Heart left ventricle (tissue), 16 donors: ENCODE measurements around the gene CCNY. TPM values are rescaled to one million over a fixed set of nuclear protein-coding genes. Genes with fewer than 3 reads are reported as not detected.

Experiments used
- ATAC-seq, 4 donors: fragments of 200-7000 bp; cut with Tn5 transposase; one replicate each; pipeline ENCODE4 v1.9.1; 2020 to 2022; ENCODE audit warnings: moderate library complexity in 4 of 4, mild to moderate bottlenecking in 3 of 4, moderate number of reproducible peaks in 1 of 4
- DNase-seq, 5 donors: peaks; one replicate each; pipeline ENCODE4 v3.0.0-alpha.2; 2020
- H3K27ac ChIP-seq, 12 donors: fragments of 200-600 bp; sonication (generic) in 4 of 12; one replicate each; pipeline versions ENCODE4 v1.5.0 to v1.8.0; 2016 to 2022; ENCODE audit warnings: mild to moderate bottlenecking in 2 of 12
- H3K27me3 ChIP-seq, 9 donors: fragments of 200-600 bp; sonication (generic) in 2 of 9; one replicate each; pipeline versions ENCODE4 v1.5.1 to v1.8.0; 2016 to 2022; ENCODE audit warnings: mild to moderate bottlenecking in 3 of 9
- H3K36me3 ChIP-seq, 9 donors: fragments of 200-600 bp; sonication (generic) in 2 of 9; one replicate each; pipeline versions ENCODE4 v1.5.0 to v1.8.0; 2018 to 2022; ENCODE audit warnings: mild to moderate bottlenecking in 2 of 9
- H3K4me1 ChIP-seq, 12 donors: fragments of 200-600 bp; sonication (generic) in 4 of 12; one replicate each; pipeline versions ENCODE4 v1.5.0 to v1.8.0; 2016 to 2022; ENCODE audit warnings: mild to moderate bottlenecking in 3 of 12
- H3K4me3 ChIP-seq, 12 donors: fragments of 200-600 bp; sonication (generic) in 4 of 12; one replicate each; pipeline versions ENCODE4 v1.5.0 to v1.8.0; 2017 to 2022; ENCODE audit warnings: mild to moderate bottlenecking in 9 of 12, moderate library complexity in 4 of 12
- H3K9me3 ChIP-seq, 12 donors: fragments of 200-600 bp; sonication (generic) in 4 of 12; one replicate each; pipeline versions ENCODE4 v1.5.0 to v1.8.0; 2016 to 2022; ENCODE audit warnings: mild to moderate bottlenecking in 1 of 12
- POLR2A ChIP-seq, 2 donors: fragments of 450-650 bp; IDR thresholded peaks; one replicate each; pipeline ENCODE4 v1.6.1; 2017; ENCODE audit warnings: antibody characterized with exemption in 2 of 2, mild to moderate bottlenecking in 2 of 2, moderate library complexity in 2 of 2
- WGBS, 4 donors: extraction: QIAGEN DNeasy Blood & Tissue Kit in 2 of 4; methylation state at CpG; one replicate each; pipeline versions ENCODE4 v1.1.5 to v1.1.7; 2013 to 2018; 5-methylcytosine and 5-hydroxymethylcytosine counted together
- intact Hi-C, 10 donors: fragments of 100-400 bp; cut with DNase I; formaldehyde crosslinking; loops; one replicate each; pipeline versions ENCODE4 v1.11.1 to v1.14.2; 2022
- polyA plus RNA-seq, 2 donors: library from polyadenylated mRNA; stranded (reverse); fragments of 200-250 nt; gene quantifications; one replicate each; pipeline ENCODE4 v1.2.3, GENCODE V29; 2013
- total RNA-seq, 9 donors: library from RNA; depleted of rRNA in 2 of 9; stranded (reverse); fragments of >200 nt in 2 of 9; fragmentation: NEBNext Ultra II Directional in 3 of 9; extraction: Animal tissue kit (Norgen Biotek cat#: 25700) in 3 of 9; gene quantifications; one replicate each; pipeline versions ENCODE4 v1.1.0 to v1.2.4, GENCODE V29; 2016 to 2023
- TF ChIP-seq, protein P1 (sequence below), 12 donors: fragments of 200-600 bp; sonication (generic) in 4 of 12; IDR thresholded peaks; one replicate each; pipeline versions ENCODE4 v1.5.0 to v1.8.0; 2018 to 2022; ENCODE audit warnings: antibody characterized with exemption in 12 of 12, mild to moderate bottlenecking in 5 of 12
- donor health status: ischemic (EF 13 %, LVEDD 7.1; RV severe dilation, severe dysfunction).
- donor health status: healthy with polysubstance abuse.
- donor health status: DM: no; HTN: yes; CAD: no.
- donor health status: DM: no; HTN: no; CAD: no.
- donor health status: ischemic (EF 25% LVEDD 6.9; RV normal size, moderate dysfunction).
- donor health status: ischemic (EF 25% LVEDD 5.7; RV mildly dilated, moderate dysfunction).
- donor health status: healthy.
- donor health status: DM: yes; HTN: yes; CAD: no.
- donor health status: ischemic (EF 35%, LVEDD 5.7; RV mildly dilated, moderate dysfunction).
- donor health status: nonischemic (EF 11% LVEDD 7.7; RV severe dilation, severe dysfunction).
- donor health status: DM: yes; HTN: yes; CAD: no.
- donor health status: PGD.
- donor health status: ischemic (EF 29% LVEDD 5.4; RV normal size, mild dysfunction).
- donor health status: nonischemic (EF 23%, LVEDD 6.1; RV moderate dilation, normal function).

The CCNY gene
- total and polyA plus RNA-seq, 11 donors: 26.4 to 106 (median 80.7) TPM

- Histone ChIP-seq H3K27ac (peak overlapping the region in 11 of 12 donors; percentile 2 to 88 (median 78)), H3K9me3 (no peaks in the 10 kb centered on the region), H3K4me1 (peaks cover 27 to 97% (median 82%) of the 10 kb centered on the region in 12 donors), H3K27me3 (no peaks in the 10 kb centered on the region), H3K36me3 (no peaks in the 10 kb centered on the region), H3K4me3 (no peak overlapping the region)
- peak in 1 of 2 donors; percentile 12 for TF ChIP-seq POLR2A (IDR thresholded peaks at IDR 0.05)
- TF ChIP-seq, protein P1, sequence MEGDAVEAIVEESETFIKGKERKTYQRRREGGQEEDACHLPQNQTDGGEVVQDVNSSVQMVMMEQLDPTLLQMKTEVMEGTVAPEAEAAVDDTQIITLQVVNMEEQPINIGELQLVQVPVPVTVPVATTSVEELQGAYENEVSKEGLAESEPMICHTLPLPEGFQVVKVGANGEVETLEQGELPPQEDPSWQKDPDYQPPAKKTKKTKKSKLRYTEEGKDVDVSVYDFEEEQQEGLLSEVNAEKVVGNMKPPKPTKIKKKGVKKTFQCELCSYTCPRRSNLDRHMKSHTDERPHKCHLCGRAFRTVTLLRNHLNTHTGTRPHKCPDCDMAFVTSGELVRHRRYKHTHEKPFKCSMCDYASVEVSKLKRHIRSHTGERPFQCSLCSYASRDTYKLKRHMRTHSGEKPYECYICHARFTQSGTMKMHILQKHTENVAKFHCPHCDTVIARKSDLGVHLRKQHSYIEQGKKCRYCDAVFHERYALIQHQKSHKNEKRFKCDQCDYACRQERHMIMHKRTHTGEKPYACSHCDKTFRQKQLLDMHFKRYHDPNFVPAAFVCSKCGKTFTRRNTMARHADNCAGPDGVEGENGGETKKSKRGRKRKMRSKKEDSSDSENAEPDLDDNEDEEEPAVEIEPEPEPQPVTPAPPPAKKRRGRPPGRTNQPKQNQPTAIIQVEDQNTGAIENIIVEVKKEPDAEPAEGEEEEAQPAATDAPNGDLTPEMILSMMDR (IDR thresholded peaks at IDR 0.05): no peak
- ATAC-seq (peak in 3 of 4 donors; percentile 15 to 57 (median 49)), DNase-seq (no peak)
- 57 to 67% (median 59%) methylated on average over 8 of the region's 8 CpGs for WGBS, 4 donors
- intact Hi-C loops: loop anchor here in 2 of 10 donors (5.0 to 10.0 kb wide), 2 partner anchors 63 to 65 kb away; no protein-coding TSS in a partner anchor
Observed at GRCh38 chr10:35382096-35382495, 45.8 kb downstream of the CCNY start.

GRCh38 chr10:35384265-35384868 is 48.1 kb downstream of the CCNY start:
- ATAC-seq (no peak), DNase-seq (no peak)
- Histone ChIP-seq H3K36me3 (no peaks in the 10 kb centered on the region), H3K4me1 (peaks cover 26 to 95% (median 78%) of the 10 kb centered on the region in 12 donors), H3K9me3 (peaks cover 0 to 10% (median 0%) of the 10 kb centered on the region in 12 donors), H3K27ac (peak overlapping the region in 7 of 12 donors; percentile 0 to 31 (median 8)), H3K4me3 (no peak overlapping the region), H3K27me3 (no peaks in the 10 kb centered on the region)
- 73 to 78% (median 75%) methylated on average over 10 of the region's 10 CpGs for WGBS, 4 donors
- intact Hi-C loops: loop anchor here in 2 of 10 donors (5.0 to 10.0 kb wide), 2 partner anchors 60 to 63 kb away; no protein-coding TSS in a partner anchor
- TF ChIP-seq, protein P1 (IDR thresholded peaks at IDR 0.05): no peak
- TF ChIP-seq POLR2A (IDR thresholded peaks at IDR 0.05): no peak

DNA sequence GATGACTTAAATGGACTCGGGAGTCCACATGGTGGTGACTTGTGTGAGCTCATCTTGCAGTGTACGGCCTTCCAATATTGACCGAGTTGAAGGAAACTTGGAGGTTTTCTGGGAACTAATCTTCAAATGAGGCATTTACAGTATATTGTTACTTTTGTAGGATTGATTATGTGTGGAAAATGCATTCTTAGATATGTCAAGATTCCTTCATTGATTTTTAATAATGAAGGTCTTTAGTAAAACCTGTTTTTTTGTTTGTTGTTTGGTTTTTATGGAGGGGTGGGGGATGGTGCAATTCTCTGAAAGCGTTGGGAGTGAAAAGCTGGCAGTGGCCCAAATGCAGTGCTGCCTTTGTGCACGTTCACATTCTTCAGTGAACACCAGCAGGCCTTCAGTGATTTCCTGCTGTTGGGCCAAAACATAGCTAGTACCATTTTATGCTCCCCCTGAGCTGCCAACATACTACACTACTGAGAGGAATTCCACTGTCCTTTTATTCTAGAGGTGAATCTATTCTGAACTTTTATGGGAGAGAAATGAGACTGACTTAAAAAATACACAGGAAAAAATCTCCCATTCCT is 50.4 kb downstream of the CCNY start:
- H3K27me3 ChIP-seq: no peaks in the 10 kb centered on the region

More for the DNA sequence above, 50.4 kb downstream of the CCNY start:
- Histone ChIP-seq H3K4me1 (peaks cover 13 to 90% (median 68%) of the 10 kb centered on the region in 12 donors), H3K36me3 (no peaks in the 10 kb centered on the region), H3K9me3 (peaks cover 0 to 23% (median 8%) of the 10 kb centered on the region in 12 donors), H3K27ac (peak overlapping the region; percentile 23 to 84 (median 58)), H3K4me3 (no peak overlapping the region)
- DNase-seq: peak in 4 of 5 donors; percentile 64 to 73 (median 68)
- TF ChIP-seq, protein P1 (IDR thresholded peaks at IDR 0.05): no peak
- 46 to 53% (median 49%) methylated on average over 5 of the region's 5 CpGs for WGBS, 4 donors
- intact Hi-C loops: loop anchor here in 3 of 10 donors (5.0 to 10.0 kb wide), 3 partner anchors 49 to 61 kb away; partner anchors contain the start of gene CCNY (in 1 of the 3)
- ATAC-seq: peak in 2 of 4 donors; percentile 10 to 35
